ENCODE measurements around the gene HTRA1.

DNA sequence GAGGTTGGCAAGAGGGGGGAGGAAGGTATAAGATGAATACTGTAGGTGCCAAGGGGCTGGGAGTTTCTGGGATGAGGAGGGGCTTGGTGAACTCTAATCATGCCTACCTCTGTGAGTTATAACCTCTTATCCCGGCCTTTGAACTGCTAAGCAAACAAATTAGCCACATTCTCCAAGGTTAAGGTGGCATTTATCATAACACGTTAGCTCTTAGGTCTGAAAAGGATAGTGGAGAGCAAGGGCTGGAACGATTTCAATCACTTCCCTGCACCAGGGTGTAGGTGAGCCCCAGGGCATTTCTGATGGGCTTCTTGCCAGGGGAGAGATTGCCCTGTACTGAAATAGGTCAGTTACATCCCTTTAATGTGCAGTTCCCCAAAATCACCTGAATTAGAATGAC, 70.6 kb downstream of the HTRA1 start:
- TF ChIP-seq, protein P1, sequence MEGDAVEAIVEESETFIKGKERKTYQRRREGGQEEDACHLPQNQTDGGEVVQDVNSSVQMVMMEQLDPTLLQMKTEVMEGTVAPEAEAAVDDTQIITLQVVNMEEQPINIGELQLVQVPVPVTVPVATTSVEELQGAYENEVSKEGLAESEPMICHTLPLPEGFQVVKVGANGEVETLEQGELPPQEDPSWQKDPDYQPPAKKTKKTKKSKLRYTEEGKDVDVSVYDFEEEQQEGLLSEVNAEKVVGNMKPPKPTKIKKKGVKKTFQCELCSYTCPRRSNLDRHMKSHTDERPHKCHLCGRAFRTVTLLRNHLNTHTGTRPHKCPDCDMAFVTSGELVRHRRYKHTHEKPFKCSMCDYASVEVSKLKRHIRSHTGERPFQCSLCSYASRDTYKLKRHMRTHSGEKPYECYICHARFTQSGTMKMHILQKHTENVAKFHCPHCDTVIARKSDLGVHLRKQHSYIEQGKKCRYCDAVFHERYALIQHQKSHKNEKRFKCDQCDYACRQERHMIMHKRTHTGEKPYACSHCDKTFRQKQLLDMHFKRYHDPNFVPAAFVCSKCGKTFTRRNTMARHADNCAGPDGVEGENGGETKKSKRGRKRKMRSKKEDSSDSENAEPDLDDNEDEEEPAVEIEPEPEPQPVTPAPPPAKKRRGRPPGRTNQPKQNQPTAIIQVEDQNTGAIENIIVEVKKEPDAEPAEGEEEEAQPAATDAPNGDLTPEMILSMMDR (IDR thresholded peaks at IDR 0.05), result no peak
- no peak for TF ChIP-seq POLR2AphosphoS5 (IDR thresholded peaks at IDR 0.05)
- TF ChIP-seq POLR2A (IDR thresholded peaks at IDR 0.05), result no peak

Data from breast epithelium (tissue), 3 donors.